Ovary (tissue), 9 donors: ENCODE data around the gene THAP8. TPM values are rescaled to one million over a fixed set of nuclear protein-coding genes. Genes with fewer than 3 reads are reported as not detected.

Experiments
- DNase-seq, 5 donors: peaks; one replicate each; pipeline ENCODE4 v3.0.0-alpha.2; 2019 to 2020
- H3K27ac ChIP-seq, 2 donors: fragments of 200-600 bp; one replicate each; pipeline versions ENCODE4 v1.5.1 to v1.8.0; 2019 to 2022
- H3K27me3 ChIP-seq: fragments of 200-600 bp; one replicate; pipeline ENCODE4 v1.8.0; 2022
- H3K36me3 ChIP-seq: fragments of 200-600 bp; sonication (generic); one replicate; pipeline ENCODE4 v1.5.1; 2019
- H3K4me1 ChIP-seq: one replicate; pipeline ENCODE4 v1.8.1; 2013; ENCODE audit warnings: mild to moderate bottlenecking, moderate library complexity; ENCODE audit not compliant: insufficient read depth
- H3K4me3 ChIP-seq: fragments of 200-600 bp; sonication (generic); one replicate; pipeline ENCODE4 v1.5.1; 2017
- H3K9me3 ChIP-seq, 2 donors: fragments of 200-600 bp in 1 of 2; sonication (generic) in 1 of 2; one replicate each; pipeline versions ENCODE4 v1.5.1 to v1.8.1; 2013 to 2019; ENCODE audit warnings: mild to moderate bottlenecking in 1 of 2, moderate library complexity in 1 of 2
- EP300 ChIP-seq: sonication (generic); formaldehyde crosslinking; IDR thresholded peaks from one replicate; pipeline ENCODE4 v1.6.1; 2017; ENCODE audit warnings: antibody characterized with exemption
- POLR2A ChIP-seq: fragments of 450-650 bp; IDR thresholded peaks from one replicate; pipeline ENCODE4 v1.6.1; 2017; ENCODE audit warnings: antibody characterized with exemption, mild to moderate bottlenecking, moderate library complexity
- WGBS, 3 donors: extraction: QIAGEN DNeasy Blood & Tissue Kit in 1 of 3; methylation state at CpG; one replicate each; pipeline versions ENCODE4 v1.1.5 to v1.1.7; 2013 to 2017; 5-methylcytosine and 5-hydroxymethylcytosine counted together
- intact Hi-C, 4 donors: fragments of 100-400 bp; cut with DNase I; formaldehyde crosslinking; loops; one replicate each; pipeline versions ENCODE4 v1.11.0 to v1.15.1; 2022 to 2023
- polyA plus RNA-seq, 2 donors: library from polyadenylated mRNA; stranded (reverse); fragments of 200-250 nt in 1 of 2; fragments of 350-450 nt in 1 of 2; fragmentation: Illumina TruSeq in 1 of 2; extraction: RNeasy Lipid Tissue Mini Kit (QIAGEN cat#74804) in 1 of 2; gene quantifications; one replicate each; pipeline ENCODE4 v1.2.3, GENCODE V29; 2013 to 2014
- total RNA-seq, 7 donors: library from RNA; depleted of rRNA in 2 of 7; stranded (reverse); fragments of >200 nt in 2 of 7; fragmentation: NEBNext Ultra II Directional in 3 of 7; extraction: Animal tissue kit (Norgen Biotek cat#: 25700) in 3 of 7; gene quantifications; one replicate each; pipeline versions ENCODE4 v1.1.0 to v1.2.4, GENCODE V29; 2016 to 2023
- TF ChIP-seq, protein P1 (sequence below), 3 donors: fragments of 450-650 bp in 2 of 3; fragments of 200-600 bp in 1 of 3; IDR thresholded peaks; one replicate each; pipeline versions ENCODE4 v1.5.1 to v1.8.0; 2016 to 2022; ENCODE audit warnings: antibody characterized with exemption in 3 of 3, mild to moderate bottlenecking in 1 of 3
- donor health status: DM: no; HTN: no; CAD: no; lungs with moderate emphysema.
- donor health status: DM: no; HTN: no; CAD: no.
- donor health status: Bipolar disorder and iron deficiency.
- donor health status: DM: yes; HTN: yes; CAD: no.
- donor health status: DM: no; HTN: no; CAD: no.
- donor health status: DM: yes; HTN: yes; CAD: no.

The THAP8 gene
- total and polyA plus RNA-seq, 9 donors = 1.9 to 7.9 (median 6.4) TPM

DNA sequence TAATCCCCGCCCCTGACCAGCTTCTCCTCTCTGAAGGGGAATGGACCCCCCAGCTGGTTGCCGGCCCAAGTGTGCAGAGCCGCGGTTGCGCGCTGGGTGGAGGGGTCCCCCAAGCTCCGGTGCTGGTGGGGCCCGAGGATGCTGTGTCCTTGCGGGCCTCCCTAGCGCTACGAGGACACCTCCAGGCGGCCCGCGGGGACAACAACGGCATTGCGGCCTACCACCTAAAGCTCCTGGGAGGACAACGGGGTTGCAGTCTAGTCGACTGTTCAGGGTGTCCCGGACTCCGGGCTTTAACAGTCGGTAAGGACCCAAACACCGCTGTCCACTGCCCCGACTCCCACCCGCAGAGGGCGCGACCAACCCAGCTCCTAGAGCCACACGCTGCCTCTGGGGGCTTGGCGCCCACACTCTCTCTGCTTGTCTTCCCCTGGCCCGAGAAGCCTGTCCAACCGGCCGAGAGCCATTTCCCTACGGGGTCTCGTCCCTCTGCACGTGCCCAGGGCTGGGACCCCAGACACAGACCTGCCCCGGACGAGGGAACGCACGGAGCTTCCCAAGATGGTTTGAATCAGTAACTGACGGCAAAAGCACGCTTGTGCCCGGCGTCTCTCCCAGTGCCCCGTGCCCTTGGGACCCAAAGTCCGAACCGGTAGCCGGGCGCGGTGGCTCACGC is 60.0 kb downstream of the THAP8 start:
- Histone ChIP-seq H3K27me3 (no peaks in the 10 kb centered on the region), H3K27ac (no peak overlapping the region), H3K36me3 (no peaks in the 10 kb centered on the region), H3K4me1 (peaks cover 9% of the 10 kb centered on the region), H3K4me3 (peak overlapping the region; percentile 97), H3K9me3 (no peaks in the 10 kb centered on the region)
- 24 to 36% (median 33%) methylated on average over 47 to 49 of the region's 49 CpGs for WGBS, 3 donors
- DNase-seq = peak in 4 of 5 donors; percentile 35 to 59 (median 55)
- intact Hi-C loops = no loop called here
- no peak for TF ChIP-seq POLR2A
- TF ChIP-seq, protein P1, sequence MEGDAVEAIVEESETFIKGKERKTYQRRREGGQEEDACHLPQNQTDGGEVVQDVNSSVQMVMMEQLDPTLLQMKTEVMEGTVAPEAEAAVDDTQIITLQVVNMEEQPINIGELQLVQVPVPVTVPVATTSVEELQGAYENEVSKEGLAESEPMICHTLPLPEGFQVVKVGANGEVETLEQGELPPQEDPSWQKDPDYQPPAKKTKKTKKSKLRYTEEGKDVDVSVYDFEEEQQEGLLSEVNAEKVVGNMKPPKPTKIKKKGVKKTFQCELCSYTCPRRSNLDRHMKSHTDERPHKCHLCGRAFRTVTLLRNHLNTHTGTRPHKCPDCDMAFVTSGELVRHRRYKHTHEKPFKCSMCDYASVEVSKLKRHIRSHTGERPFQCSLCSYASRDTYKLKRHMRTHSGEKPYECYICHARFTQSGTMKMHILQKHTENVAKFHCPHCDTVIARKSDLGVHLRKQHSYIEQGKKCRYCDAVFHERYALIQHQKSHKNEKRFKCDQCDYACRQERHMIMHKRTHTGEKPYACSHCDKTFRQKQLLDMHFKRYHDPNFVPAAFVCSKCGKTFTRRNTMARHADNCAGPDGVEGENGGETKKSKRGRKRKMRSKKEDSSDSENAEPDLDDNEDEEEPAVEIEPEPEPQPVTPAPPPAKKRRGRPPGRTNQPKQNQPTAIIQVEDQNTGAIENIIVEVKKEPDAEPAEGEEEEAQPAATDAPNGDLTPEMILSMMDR (IDR thresholded peaks at IDR 0.05) = no peak
- TF ChIP-seq EP300 = no peak

DNA sequence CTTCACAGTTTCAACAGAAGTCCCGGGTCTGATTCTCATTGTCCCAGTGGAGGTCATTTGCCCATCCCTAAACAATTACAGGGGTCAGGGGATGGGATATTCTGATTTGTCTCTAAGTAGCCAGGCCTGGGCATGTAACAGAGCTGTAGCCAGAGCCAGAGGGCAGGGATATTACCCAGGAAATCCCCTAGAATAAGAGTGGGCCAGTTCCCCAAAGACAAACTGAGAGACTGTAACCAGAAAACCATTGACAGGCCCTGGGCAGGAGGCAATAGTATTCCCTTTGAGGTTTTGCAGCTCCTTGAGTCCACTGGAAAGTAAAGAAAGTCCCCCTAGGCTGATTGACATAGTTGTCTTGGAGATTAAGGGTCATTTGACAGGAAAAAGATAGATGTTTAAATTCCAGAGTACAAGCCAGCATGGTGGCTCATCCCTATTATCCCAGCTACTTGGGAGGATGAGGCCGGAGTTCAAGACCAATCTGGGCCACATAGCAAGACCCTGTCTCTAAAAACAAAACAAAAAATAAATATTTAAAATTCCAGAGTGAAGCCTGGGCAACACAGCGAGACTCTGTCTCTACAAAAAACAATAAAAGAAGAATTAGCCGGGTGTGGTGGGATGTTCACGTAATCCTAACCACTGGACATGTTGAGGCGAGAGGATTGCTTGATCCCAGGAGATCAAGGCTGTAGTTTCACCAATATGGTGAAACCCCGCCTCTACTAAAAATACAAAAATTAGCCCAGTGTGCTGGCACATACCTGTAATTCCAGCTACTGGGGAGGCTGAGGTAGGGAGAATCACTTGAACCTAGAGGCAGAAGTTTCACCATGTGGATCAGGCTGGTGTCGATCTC is 60.9 kb downstream of the THAP8 start:
- intact Hi-C loops = no loop called here
- WGBS, 3 donors = 83 to 92% (median 90%) methylated on average over 8 of the region's 8 CpGs
- Histone ChIP-seq H3K27me3 (no peaks in the 10 kb centered on the region), H3K4me1 (peaks cover 9% of the 10 kb centered on the region), H3K4me3 (no peak overlapping the region), H3K9me3 (no peaks in the 10 kb centered on the region), H3K27ac (no peak overlapping the region), H3K36me3 (no peaks in the 10 kb centered on the region)
- TF ChIP-seq, protein P1 (IDR thresholded peaks at IDR 0.05) = no peak
- no peak for TF ChIP-seq EP300
- TF ChIP-seq POLR2A = no peak
- no peak for DNase-seq

DNA sequence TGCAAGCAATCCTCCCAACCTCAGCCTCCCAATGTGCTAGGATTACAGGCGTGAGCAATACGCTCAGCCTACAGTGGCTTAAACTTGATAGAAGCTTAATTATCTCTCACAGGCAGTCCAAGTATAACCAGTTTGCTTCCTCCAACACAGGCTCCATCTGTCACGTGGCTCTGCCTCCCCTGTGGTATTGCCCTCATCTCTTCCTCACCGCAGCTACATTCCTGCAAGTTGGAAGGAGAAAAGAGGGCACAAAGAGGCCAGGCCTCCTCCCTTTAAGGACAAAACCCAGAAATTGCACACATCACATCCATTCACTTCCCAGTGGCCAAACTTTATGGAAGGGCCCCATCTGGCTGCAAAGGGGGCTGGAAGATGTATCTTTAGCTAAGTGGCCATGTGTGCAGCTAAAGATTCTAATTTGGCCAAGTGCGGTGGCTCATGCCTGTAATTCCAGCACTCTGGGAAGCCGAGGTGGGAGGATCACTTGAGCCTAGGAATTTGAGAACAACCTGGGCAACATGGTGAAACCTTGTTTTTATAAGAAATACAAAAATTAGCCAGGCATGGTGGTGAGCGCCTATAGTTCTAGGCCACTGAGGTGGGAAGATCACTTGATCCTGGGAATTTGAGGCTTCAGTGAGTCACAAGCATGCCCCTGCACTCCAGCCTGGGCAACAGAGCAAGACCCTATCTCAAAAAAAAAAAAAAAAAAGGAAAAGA is 62.2 kb downstream of the THAP8 start:
- TF ChIP-seq EP300 (no peak), POLR2A (no peak)
- TF ChIP-seq, protein P1 (IDR thresholded peaks at IDR 0.05) = no peak
- no peak overlapping the region for H3K27ac ChIP-seq

More for the DNA sequence above, 62.2 kb downstream of the THAP8 start:
- Histone ChIP-seq H3K4me3 (no peak overlapping the region), H3K4me1 (peaks cover 9% of the 10 kb centered on the region), H3K27me3 (no peaks in the 10 kb centered on the region), H3K9me3 (no peaks in the 10 kb centered on the region), H3K36me3 (no peaks in the 10 kb centered on the region)
- WGBS, 3 donors = 70 to 80% (median 74%) methylated on average over 7 of the region's 7 CpGs
- intact Hi-C loops = no loop called here
- DNase-seq = no peak
